Kidney glomerular epithelial cell (primary cell): Measurements from ENCODE around the gene SLC27A6.

Experiments
- DNase-seq: peaks from one replicate; lab custom pipeline; 2025; lab: John Stamatoyannopoulos, UW

Gene SLC27A6

DNA sequence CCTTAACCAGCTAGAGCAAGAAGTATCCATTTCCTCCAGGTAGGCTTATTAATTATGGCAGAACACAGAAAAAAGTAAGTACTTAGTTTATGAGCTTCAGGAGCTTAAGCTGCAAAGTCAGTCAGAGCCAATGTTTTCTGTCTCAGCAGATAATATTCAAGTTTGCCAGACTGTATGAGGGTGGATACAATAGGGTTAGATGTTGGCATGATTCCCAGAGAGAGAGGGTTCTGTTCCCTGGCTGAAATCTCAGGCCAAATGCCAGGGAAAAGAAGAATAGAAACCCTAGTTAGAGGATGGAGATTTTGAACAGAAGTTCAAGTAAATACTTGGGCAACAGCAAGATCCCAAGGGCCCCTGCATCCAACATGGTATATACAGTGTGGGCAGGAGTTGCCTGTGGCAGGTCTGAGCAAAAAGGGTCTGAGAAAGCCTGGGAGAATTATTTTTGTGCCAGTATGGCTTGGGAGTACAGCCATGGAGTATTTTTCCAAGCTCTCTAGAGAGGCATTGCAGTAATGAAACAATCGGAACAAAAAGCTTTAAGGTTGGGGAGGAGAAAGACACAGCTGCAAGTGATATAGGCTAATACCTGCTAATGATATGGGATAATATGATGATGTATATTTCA is 98.3 kb downstream of the SLC27A6 start:
- DNase-seq, result no peak

- DNase-seq, result no peak
Measured at GRCh38 chr5:129065721-129066120, 100.4 kb downstream of the SLC27A6 start.

- no peak for DNase-seq
Measured at GRCh38 chr5:129067745-129068144, 102.5 kb downstream of the SLC27A6 start.

GRCh38 chr5:129069292-129069691 is 104.0 kb downstream of the SLC27A6 start:
- no peak for DNase-seq

DNA sequence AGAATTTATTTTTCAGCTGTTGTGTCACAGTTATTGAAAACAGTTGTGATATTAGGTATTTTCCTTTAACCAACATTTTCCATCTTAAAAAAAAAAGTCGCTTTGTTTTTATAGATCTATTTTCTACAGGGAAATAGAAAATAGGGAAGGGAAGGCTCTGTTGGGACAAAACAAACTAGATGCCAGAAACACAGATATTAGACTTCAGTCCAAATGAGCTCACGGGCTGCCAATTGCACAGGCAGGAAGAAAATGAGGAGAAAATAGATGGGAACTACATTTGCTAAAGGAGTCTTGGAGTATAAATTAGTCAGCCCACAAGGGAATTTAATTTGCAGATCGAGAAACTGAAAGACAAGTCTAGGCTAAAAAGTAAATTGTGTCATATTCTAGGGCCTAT is 107.8 kb downstream of the SLC27A6 start:
- no peak for DNase-seq

GRCh38 chr5:129074903-129075302 is 109.6 kb downstream of the SLC27A6 start:
- DNase-seq, result no peak

GRCh38 chr5:129077433-129078075 is 112.3 kb downstream of the SLC27A6 start:
- no peak for DNase-seq

- DNase-seq, result no peak
Measured at GRCh38 chr5:129078247-129078646, 113.0 kb downstream of the SLC27A6 start.

- DNase-seq, result no peak
Measured at GRCh38 chr5:129078660-129079059, 113.4 kb downstream of the SLC27A6 start.

DNA sequence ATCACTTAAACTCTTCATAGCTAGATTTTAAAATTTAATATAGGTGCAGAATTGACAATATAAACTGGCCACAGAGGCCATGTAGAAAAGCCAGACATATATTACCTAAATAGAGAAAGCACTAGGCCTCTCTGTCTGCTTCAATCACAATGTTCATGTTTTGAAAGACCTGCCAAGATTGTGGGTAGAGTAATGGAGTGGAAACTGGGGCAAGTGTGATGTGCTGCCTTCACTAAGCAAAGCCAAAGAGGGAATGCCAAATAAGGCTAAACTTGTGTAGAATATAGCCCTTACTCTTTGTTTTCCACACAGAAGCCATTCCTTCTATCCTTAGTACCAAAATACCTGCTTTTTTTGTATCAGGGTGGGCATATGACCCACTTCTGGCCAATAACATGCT is 114.2 kb downstream of the SLC27A6 start:
- DNase-seq, result no peak

GRCh38 chr5:129080766-129081165 is 115.5 kb downstream of the SLC27A6 start:
- DNase-seq, result no peak

- no peak for DNase-seq
Measured at GRCh38 chr5:129082225-129083136, 117.2 kb downstream of the SLC27A6 start.
